Fibroblast of lung (primary cell): ENCODE measurements around the gene ALG12. TPM values are rescaled to one million over a fixed set of nuclear protein-coding genes. Genes with fewer than 3 reads are reported as not detected.

ENCODE experiments used
- DNase-seq, 2 donors: peaks; one replicate each; pipeline versions ENCODE4 v3.0.0 to v3.0.0-alpha.2; 2010; ENCODE audit warnings: low read depth in 2 of 2
- H2AFZ ChIP-seq: 2 replicates; pipeline ENCODE4 v1.5.1; 2012; ENCODE audit warnings: low read length, control low read depth, inconsistent platforms
- H3K27ac ChIP-seq: 2 replicates; pipeline ENCODE4 v1.5.1; 2011; ENCODE audit warnings: low read length, control low read depth; ENCODE audit not compliant: insufficient read depth
- H3K27me3 ChIP-seq: 2 replicates; pipeline ENCODE4 v1.5.1; 2011; ENCODE audit warnings: mild to moderate bottlenecking, low read length; ENCODE audit not compliant: control insufficient read depth, insufficient read depth
- H3K36me3 ChIP-seq: 2 replicates; pipeline ENCODE4 v1.5.1; 2011; ENCODE audit warnings: low read length; ENCODE audit not compliant: control insufficient read depth, insufficient read depth
- H3K4me1 ChIP-seq: 2 replicates; pipeline ENCODE4 v1.5.1; 2011; ENCODE audit warnings: low read length; ENCODE audit not compliant: control insufficient read depth, insufficient read depth; ENCODE audit errors: extremely low read depth
- H3K4me2 ChIP-seq: 2 replicates; pipeline ENCODE4 v1.5.1; 2011; ENCODE audit warnings: low read length, control low read depth; ENCODE audit not compliant: insufficient read depth; ENCODE audit errors: extremely low read depth
- H3K4me3 ChIP-seq, 4 experiments: fragments of 200-600 bp in 1 of 4; sonication (generic) in 1 of 4; replicated peaks in 1 of 4; 2 replicates each; pipeline ENCODE4 v1.5.1; 2011 to 2016; ENCODE audit warnings: low read length in 4 of 4, low read depth in 3 of 4, mild to moderate bottlenecking in 3 of 4, control low read depth in 2 of 4, inconsistent platforms in 1 of 4, mixed read lengths in 1 of 4; ENCODE audit not compliant: insufficient read depth in 1 of 4; ENCODE audit errors: control extremely low read depth in 1 of 4
- H3K79me2 ChIP-seq: 2 replicates; pipeline ENCODE4 v1.5.1; 2012; ENCODE audit warnings: mild to moderate bottlenecking, low read length, inconsistent platforms; ENCODE audit not compliant: control insufficient read depth, insufficient read depth
- H3K9ac ChIP-seq: 2 replicates; pipeline ENCODE4 v1.5.1; 2011; ENCODE audit warnings: mild to moderate bottlenecking, low read length, control low read depth; ENCODE audit not compliant: insufficient read depth
- H3K9me3 ChIP-seq: 2 replicates; pipeline ENCODE4 v1.5.1; 2012; ENCODE audit warnings: low read depth, low read length; ENCODE audit not compliant: control insufficient read depth, insufficient read depth
- H4K20me1 ChIP-seq: 2 replicates; pipeline ENCODE4 v1.5.1; 2011; ENCODE audit warnings: low read length; ENCODE audit not compliant: control insufficient read depth, insufficient read depth; ENCODE audit errors: extremely low read depth
- EZH2 ChIP-seq: IDR thresholded peaks from 2 replicates; pipeline ENCODE4 v1.5.1; 2012; ENCODE audit warnings: low read length, control low read depth, mild to moderate bottlenecking; ENCODE audit errors: missing control alignments
- polyA plus RNA-seq, 2 donors: library from polyadenylated mRNA; depleted of rRNA in 1 of 2; stranded (reverse) in 1 of 2; unstranded in 1 of 2; fragments of >200 nt; gene quantifications; 2 replicates each; pipeline ENCODE4 v1.2.1, GENCODE V29; 2011 to 2012; ENCODE audit warnings: missing spikeins in 1 of 2
- total RNA-seq: library from RNA; depleted of rRNA; stranded (reverse); fragments of >200 nt; gene quantifications from 2 replicates; pipeline ENCODE4 v1.2.1, GENCODE V29; 2014
- TF ChIP-seq, protein P1 (sequence below), 2 donors: IDR thresholded peaks in 1 of 2; conservative IDR thresholded peaks in 1 of 2; 1 replicate in 1 of 2; 2 replicates in 1 of 2; pipeline ENCODE4 v1.5.1; 2011 to 2012; ENCODE audit warnings: low read length in 2 of 2, control low read depth in 1 of 2, inconsistent platforms in 1 of 2, low read depth in 1 of 2, mild to moderate bottlenecking in 1 of 2

The ALG12 gene
- total and polyA plus RNA-seq, 2 donors (not counting 1 experiment from before 2014, with no cell fraction given) = 9.6 to 19.0 TPM

DNA sequence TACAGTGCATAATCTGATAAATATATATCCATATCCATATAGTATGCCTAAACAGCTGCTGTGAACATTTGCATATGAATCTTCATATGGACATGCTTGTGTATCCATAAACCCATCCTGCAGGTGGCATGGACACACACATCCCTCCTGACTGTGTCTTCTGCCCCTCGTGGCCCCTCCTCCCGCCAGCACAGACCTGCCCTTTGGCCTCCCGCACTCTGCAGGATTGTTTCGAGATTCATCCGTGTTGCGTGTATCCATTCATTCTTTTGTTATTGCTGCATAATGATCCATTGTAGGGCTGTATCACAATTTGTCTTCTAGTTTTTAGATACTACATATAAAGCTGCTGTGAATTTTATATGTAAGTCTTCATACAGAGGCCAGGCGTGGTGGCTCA lies 40.6 kb downstream of the ALG12 start:
- Histone ChIP-seq H3K79me2 (peaks cover 34% of the 10 kb centered on the region), H3K9me3 (no peaks in the 10 kb centered on the region), H3K27ac (no peak overlapping the region), H3K4me3 (no peak overlapping the region), H3K9ac (no peak overlapping the region), H3K4me1 (peaks cover 2% of the 10 kb centered on the region), H2AFZ (no peak overlapping the region), H3K4me2 (no peak overlapping the region), H3K36me3 (no peaks in the 10 kb centered on the region), H3K27me3 (no peaks in the 10 kb centered on the region), H4K20me1 (no peaks in the 10 kb centered on the region)
- no peak for DNase-seq
- TF ChIP-seq, protein P1, sequence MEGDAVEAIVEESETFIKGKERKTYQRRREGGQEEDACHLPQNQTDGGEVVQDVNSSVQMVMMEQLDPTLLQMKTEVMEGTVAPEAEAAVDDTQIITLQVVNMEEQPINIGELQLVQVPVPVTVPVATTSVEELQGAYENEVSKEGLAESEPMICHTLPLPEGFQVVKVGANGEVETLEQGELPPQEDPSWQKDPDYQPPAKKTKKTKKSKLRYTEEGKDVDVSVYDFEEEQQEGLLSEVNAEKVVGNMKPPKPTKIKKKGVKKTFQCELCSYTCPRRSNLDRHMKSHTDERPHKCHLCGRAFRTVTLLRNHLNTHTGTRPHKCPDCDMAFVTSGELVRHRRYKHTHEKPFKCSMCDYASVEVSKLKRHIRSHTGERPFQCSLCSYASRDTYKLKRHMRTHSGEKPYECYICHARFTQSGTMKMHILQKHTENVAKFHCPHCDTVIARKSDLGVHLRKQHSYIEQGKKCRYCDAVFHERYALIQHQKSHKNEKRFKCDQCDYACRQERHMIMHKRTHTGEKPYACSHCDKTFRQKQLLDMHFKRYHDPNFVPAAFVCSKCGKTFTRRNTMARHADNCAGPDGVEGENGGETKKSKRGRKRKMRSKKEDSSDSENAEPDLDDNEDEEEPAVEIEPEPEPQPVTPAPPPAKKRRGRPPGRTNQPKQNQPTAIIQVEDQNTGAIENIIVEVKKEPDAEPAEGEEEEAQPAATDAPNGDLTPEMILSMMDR (conservative IDR thresholded peaks at IDR 0.05 in 1 of 2, IDR thresholded peaks at IDR 0.05 in 1 of 2; ENCODE audit: low read depth in 1 of 2, low read length in 2 of 2) = no peak
- TF ChIP-seq EZH2 = no peak

DNA sequence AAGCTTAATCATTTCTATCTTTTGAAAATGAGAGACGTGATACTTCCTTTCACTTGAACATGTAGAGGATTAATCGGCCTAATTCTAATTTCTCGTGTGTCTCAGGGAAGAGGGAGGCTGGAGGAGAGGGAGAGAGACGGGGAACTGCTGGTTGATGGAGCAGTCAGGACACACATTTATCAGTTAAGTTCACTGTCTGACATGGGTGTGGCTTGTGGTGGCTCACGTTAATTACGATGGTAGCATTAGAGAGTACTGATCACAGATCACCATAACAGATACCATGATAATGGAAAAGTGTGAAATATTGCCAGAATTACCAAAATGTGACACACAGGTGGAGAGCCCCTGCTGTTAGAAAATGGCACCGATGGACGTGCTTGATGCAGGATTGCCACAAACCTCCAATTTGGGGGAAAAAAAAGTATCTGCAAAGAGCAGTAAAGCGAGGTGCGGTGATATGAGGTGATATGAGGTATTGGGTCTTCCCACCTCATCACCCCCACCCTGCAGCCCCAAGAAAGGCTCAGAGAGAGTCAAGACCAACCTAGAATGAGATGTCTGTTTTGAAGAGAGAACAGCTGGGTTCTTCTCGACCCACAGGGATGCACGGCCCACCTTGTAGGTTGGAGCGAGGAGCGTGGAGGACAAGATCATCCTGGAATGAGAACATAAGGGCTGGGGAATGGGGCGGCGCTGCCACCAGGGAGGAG lies 44.9 kb downstream of the ALG12 start:
- Histone ChIP-seq H3K36me3 (peaks cover 2% of the 10 kb centered on the region), H3K9me3 (no peaks in the 10 kb centered on the region), H3K9ac (no peak overlapping the region), H3K4me2 (no peak overlapping the region), H2AFZ (no peak overlapping the region), H4K20me1 (no peaks in the 10 kb centered on the region), H3K27me3 (no peaks in the 10 kb centered on the region), H3K4me1 (no peaks in the 10 kb centered on the region), H3K4me3 (no peak overlapping the region), H3K27ac (no peak overlapping the region), H3K79me2 (peaks cover 43% of the 10 kb centered on the region)
- TF ChIP-seq, protein P1 (conservative IDR thresholded peaks at IDR 0.05 in 1 of 2, IDR thresholded peaks at IDR 0.05 in 1 of 2; ENCODE audit: low read depth in 1 of 2, low read length in 2 of 2) = no peak
- TF ChIP-seq EZH2 = no peak
- DNase-seq = no peak

DNA sequence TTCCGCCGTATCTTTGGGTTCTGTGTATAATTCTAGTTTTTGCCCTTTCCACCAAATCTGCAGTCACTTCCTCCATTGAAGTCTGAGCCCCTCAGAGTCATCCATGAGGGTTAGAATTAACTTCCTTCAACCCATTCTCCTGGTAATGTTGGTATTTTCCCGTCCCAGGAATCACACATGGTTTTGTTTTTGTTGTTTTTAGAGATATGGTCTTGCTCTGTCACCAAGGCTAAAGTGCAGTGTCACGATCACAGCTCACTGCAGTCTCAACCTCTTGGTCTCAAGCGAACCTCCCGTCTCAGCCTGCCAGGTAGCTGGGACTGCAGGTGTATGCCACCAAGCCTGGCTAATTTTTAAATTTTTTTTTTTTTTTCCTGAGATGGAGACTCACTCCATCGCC lies 45.9 kb downstream of the ALG12 start:
- no peak overlapping the region for H3K9ac ChIP-seq
- no peak overlapping the region for H3K27ac ChIP-seq
- peaks cover 2% of the 10 kb centered on the region for H3K36me3 ChIP-seq
- H3K79me2 ChIP-seq = peaks cover 50% of the 10 kb centered on the region
- no peaks in the 10 kb centered on the region for H4K20me1 ChIP-seq
- no peaks in the 10 kb centered on the region for H3K4me1 ChIP-seq
- no peak overlapping the region for H3K4me3 ChIP-seq
- DNase-seq = no peak
- H3K9me3 ChIP-seq = no peaks in the 10 kb centered on the region
- H3K27me3 ChIP-seq = no peaks in the 10 kb centered on the region
- TF ChIP-seq, protein P1 (conservative IDR thresholded peaks at IDR 0.05 in 1 of 2, IDR thresholded peaks at IDR 0.05 in 1 of 2; ENCODE audit: low read depth in 1 of 2, low read length in 2 of 2) = no peak
- no peak for TF ChIP-seq EZH2
- no peak overlapping the region for H3K4me2 ChIP-seq
- no peak overlapping the region for H2AFZ ChIP-seq
